ENCODE measurements around the gene OR2A14. TPM values are rescaled to one million over a fixed set of nuclear protein-coding genes. Genes with fewer than 3 reads are reported as not detected.
A peak's percentile ranks its signal among the peaks of the same experiment; 100 is the strongest.
"Not testable (repeated sequence)": the region's sequence is repeated elsewhere in the genome, so short reads cannot be mapped to it uniquely, and the experiment has no call there.

Gene OR2A14
- total RNA-seq, 1 donor from 2014 or later, result not detected

GRCh38 chr7:144113651-144114050 is 9.3 kb upstream of the OR2A14 start:
- Histone ChIP-seq H3K27ac (no peak overlapping the region), H3K4me1 (no peaks in the 10 kb centered on the region), H3K27me3 (peaks cover 3% of the 10 kb centered on the region), H3K9me3 (no peaks in the 10 kb centered on the region), H3K4me3 (no peak overlapping the region), H3K36me3 (no peaks in the 10 kb centered on the region)
- TF ChIP-seq CTCF (IDR thresholded peaks at IDR 0.05), result no peak
- ATAC-seq (no peak), DNase-seq (no peak)
- intact Hi-C loops (cut with DNase I), result no loop called here

DNA sequence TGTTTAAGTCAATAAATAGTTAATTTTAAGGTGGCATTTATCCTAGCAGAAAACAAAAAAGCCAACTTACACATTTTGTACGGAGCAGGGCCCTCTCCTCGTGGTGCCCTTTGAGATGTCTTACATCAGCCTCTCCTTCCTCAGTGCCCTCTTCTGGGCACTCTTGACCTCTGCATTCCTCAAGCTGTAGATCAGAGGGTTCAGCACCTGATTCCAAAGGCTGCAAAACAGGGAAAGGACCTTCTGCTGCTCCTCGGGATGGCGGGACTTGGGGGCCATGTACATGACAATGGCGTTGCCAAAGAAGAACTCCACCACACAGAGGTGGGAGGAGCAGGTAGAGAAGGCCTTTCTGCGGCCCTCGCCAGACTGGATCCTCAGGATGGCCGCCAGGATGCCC is 4.6 kb upstream of the OR2A14 start:
- no peaks in the 10 kb centered on the region for H3K9me3 ChIP-seq
- H3K36me3 ChIP-seq, result no peaks in the 10 kb centered on the region
- H3K4me3 ChIP-seq, result no peak overlapping the region
- H3K27me3 ChIP-seq, result no peaks in the 10 kb centered on the region
- DNase-seq, result no peak
- intact Hi-C loops (cut with DNase I), result no loop called here
- TF ChIP-seq CTCF (IDR thresholded peaks at IDR 0.05), result no peak
- no peaks in the 10 kb centered on the region for H3K4me1 ChIP-seq
- ATAC-seq, result no peak
- H3K27ac ChIP-seq, result no peak overlapping the region

DNA sequence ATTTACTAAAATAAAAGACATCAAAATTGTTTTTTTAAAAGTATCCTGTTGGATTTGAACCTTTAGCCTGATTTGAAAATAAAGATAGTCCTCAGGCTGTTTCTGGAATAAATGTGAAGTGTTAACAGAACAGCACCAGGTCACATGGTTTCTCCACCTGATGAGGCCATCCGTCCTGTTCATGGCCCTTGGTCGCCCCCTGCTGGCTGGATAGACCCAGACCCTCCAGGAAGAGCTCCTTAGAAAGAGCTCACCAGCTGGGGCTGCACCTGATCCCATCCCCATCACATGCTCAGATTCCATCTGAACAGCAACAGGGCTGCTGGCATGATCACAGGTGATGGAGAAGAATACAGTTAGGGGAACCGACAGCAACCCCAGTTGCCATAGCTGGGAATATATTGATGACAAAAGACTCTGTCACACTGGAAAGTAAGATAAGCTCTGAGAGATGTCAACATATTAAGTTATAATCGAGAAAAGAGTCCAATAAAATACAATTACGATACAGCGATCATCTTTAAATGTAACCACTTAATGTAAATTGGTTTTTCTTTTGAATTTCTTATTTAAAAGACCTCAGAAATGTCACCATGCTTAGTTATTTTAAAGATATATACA is 4.8 kb downstream of the OR2A14 start:
- Histone ChIP-seq H3K36me3 (no peaks in the 10 kb centered on the region), H3K9me3 (no peaks in the 10 kb centered on the region), H3K27ac (no peak overlapping the region), H3K4me3 (no peak overlapping the region), H3K27me3 (no peaks in the 10 kb centered on the region), H3K4me1 (no peaks in the 10 kb centered on the region)
- intact Hi-C loops (cut with DNase I), result no loop called here
- peak; percentile 88 for TF ChIP-seq CTCF (IDR thresholded peaks at IDR 0.05)
- DNase-seq, result peak; percentile 94
- ATAC-seq, result peak; percentile 99

DNA sequence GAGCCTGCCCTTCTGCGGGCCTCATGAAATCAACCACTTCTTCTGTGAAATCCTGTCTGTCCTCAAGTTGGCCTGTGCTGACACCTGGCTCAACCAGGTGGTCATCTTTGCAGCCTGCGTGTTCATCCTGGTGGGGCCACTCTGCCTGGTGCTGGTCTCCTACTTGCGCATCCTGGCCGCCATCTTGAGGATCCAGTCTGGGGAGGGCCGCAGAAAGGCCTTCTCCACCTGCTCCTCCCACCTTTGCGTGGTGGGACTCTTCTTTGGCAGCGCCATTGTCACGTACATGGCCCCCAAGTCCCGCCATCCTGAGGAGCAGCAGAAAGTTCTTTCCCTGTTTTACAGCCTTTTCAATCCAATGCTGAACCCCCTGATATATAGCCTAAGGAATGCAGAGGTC is 6.6 kb downstream of the OR2A14 start:
- H3K36me3 ChIP-seq, result not testable (repeated sequence)

DNA sequence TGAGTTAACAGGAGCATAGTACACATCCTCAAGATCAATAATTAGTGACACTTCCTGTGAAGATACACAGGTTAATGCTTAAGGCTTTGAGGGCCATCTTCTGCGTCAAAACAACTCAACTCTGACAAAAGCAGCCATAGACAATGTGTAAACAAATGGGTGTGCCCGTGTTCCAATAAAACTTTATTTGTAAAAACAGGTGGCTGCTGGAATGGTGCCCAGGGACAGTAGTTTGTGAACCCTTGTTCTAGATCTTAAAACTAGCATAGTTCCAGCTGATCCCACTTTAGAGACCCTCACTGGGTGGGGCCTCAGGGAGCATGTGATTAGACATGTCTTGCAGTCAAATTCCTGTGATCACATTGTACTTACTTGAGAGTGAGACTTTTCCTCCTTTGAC is 7.8 kb downstream of the OR2A14 start:
- Histone ChIP-seq H3K4me3 (no peak overlapping the region), H3K27ac (no peak overlapping the region), H3K36me3 (no peaks in the 10 kb centered on the region), H3K4me1 (no peaks in the 10 kb centered on the region), H3K9me3 (no peaks in the 10 kb centered on the region), H3K27me3 (no peaks in the 10 kb centered on the region)
- intact Hi-C loops (cut with DNase I), result no loop called here
- TF ChIP-seq CTCF (IDR thresholded peaks at IDR 0.05), result no peak
- no peak for DNase-seq
- no peak for ATAC-seq

More for the DNA sequence above, 6.6 kb downstream of the OR2A14 start:
- H3K27ac ChIP-seq; H3K4me3 ChIP-seq; H3K9me3 ChIP-seq; H3K27me3 ChIP-seq; DNase-seq; intact Hi-C loops (cut with DNase I); H3K4me1 ChIP-seq; ATAC-seq: not testable (repeated sequence)

- TF ChIP-seq CTCF (IDR thresholded peaks at IDR 0.05), result no peak
- H3K4me3 ChIP-seq, result no peak overlapping the region
- H3K4me1 ChIP-seq, result no peaks in the 10 kb centered on the region
- ATAC-seq (no peak), DNase-seq (no peak)
- intact Hi-C loops (cut with DNase I), result no loop called here
- H3K9me3 ChIP-seq, result no peaks in the 10 kb centered on the region
- no peaks in the 10 kb centered on the region for H3K36me3 ChIP-seq
- H3K27me3 ChIP-seq, result no peaks in the 10 kb centered on the region
- H3K27ac ChIP-seq, result no peak overlapping the region
These were observed 9.3 kb downstream of the OR2A14 start for GRCh38 chr7:144132262-144132661.
